HG03520 (cell line): ENCODE measurements around the gene TIMELESS.
"Not testable (repeated sequence)": the region's sequence is repeated elsewhere in the genome, so short reads cannot be mapped to it uniquely, and the experiment has no call there.

Source experiments
- ATAC-seq: cut with Tn5 transposase; IDR thresholded peaks from one replicate; pipeline ENCODE4 v1.9.1; 2021; ENCODE audit warnings: mild to moderate bottlenecking, moderate library complexity; ENCODE audit not compliant: unreplicated experiment

The TIMELESS gene

DNA sequence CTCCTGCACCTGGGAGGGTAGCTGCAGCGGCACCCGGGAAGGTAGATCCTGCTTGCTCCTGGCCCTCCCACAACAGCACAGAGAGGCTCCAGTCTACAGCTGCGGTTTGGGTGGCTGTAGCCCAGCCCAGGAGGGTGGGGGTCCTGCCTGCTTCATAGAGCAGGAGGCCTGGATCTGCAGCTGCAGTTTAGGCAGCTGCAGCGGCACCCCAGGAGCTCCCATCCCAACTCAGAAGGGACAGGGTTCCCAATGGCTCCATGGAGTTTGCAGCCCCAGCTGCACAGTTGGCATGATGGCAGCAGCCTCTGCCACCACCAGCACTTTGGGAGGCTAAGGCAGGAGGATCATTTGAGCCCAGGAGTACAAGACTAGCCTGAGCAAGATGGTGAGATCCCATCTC lies 38.5 kb downstream of the TIMELESS start:
- no peak for ATAC-seq

- no peak for ATAC-seq
Observed at GRCh38 chr12:56408799-56409417, 40.3 kb downstream of the TIMELESS start.

DNA sequence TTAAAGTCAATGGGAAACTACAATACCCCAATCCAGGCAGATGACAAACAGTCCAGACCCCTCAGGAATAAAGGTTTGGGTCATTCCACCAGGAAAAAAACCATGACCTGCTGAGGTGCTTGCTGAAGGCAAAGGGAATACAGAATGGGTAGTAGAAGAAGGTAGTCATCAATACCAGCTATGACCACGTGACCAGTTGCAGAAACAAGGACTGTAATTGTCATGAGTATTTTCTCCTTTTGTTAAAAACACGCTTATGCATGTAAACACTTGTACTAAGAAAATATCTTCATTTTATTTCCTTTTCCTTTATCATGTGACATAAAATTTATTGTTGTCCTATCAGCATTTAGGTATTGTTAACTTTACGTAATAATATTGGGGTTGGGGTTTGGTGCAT lies 45.0 kb downstream of the TIMELESS start:
- ATAC-seq = not testable (repeated sequence)

GRCh38 chr12:56401612-56402011 lies 47.6 kb downstream of the TIMELESS start:
- not testable (repeated sequence) for ATAC-seq

DNA sequence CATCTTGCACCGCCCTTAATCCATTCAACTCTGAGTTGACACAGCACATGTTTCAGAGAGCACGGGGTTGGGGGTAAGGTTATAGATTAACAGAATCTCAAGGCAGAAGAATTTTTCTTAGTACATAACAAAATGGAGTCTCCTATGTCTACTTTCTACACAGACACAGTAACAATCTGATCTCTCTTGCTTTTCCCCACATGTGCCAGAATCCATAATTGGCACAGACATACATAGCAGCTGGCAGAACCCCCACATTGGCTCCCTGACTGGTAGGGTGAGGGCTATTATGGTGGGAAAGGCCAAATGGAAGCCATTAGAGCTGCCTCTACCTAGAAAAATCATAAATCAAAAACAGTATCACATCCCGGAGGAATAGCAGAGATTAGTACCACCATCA lies 48.1 kb downstream of the TIMELESS start:
- not testable (repeated sequence) for ATAC-seq

DNA sequence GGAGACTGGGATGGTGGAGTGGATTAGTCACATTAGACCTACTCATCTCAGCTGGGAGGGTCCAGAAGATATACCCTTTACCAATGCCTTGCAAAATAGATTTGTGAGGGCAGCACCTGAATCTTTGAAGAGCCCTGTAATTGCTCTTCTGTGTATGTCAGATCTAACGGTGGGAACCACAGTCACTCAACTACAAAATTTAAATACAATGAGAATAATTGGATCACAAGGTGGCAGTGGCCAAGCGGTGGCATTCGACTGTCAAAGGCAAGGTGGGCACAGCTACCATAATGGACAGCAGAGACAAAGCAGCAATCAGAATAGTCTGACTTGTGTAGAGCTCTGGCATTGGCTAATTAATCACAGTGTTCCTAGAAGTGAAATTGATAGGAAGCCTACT lies 49.8 kb downstream of the TIMELESS start:
- ATAC-seq = not testable (repeated sequence)

- ATAC-seq = no peak
Observed at GRCh38 chr12:56398324-56398723, 50.9 kb downstream of the TIMELESS start.

DNA sequence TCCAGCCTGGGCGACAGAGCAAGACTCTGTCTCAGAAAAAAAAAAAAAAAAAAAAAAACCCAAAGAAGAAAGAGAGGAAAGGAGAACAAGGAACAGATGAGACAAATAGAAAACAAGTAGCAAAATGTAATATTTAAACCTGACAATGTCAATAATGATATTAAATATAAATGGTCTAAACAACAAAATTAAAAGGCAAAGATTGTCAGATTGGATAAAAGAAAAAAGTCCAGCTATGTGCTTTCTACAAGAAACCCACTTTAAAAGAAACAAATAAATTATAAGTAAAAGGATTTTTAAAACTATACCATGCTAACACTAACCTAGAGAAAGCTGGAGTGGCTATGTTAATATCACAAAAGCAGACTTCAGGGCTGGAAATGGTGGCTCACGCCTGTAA lies 56.9 kb downstream of the TIMELESS start:
- no peak for ATAC-seq

DNA sequence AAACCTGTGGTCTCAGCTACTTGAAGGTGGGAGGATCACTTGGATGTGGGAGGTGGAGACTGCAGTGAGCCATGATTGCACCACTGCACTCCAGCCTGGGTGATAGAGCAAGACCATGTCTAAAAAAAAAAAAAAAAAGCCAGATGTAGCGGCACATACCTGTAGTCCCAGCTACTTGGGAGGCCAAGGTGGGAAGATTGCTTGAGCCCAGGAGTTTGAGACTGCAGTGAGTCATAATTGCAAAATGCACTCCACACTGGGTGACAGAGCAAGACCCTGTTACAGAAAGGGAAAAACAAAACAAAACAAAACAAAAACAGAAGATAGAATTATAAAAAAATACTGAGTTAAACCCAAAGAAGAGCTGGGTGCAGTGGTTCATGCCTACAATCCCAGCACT lies 57.5 kb downstream of the TIMELESS start:
- ATAC-seq = no peak

- no peak for ATAC-seq
Observed at GRCh38 chr12:56389412-56389811, 59.8 kb downstream of the TIMELESS start.

DNA sequence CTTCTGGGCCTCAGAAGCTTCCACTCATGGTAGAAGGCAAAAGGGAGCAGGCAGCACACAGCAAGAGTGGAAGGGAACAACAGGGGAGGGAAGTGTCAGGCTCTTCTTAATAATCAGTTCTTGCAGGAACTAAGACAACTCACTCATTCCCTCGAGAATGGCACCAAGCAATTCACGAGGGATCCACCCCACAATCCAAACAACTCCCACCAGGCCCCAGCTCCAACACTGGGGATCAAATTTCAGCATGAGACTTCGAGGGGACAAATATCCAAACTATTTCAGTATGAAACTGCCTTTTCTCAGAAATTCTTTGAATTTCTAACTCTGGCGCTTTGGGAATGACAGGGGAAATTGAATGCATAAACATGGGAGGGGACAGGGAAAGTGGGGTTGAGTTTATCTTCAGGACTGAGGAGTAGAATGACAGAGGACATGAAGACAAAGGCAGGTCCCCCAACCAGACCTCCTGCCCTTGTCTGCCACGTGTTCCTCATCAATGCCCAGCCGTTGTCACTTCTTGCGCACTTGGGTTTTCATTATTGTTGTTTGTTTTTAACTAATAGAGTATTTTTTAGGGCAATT lies 62.0 kb downstream of the TIMELESS start:
- ATAC-seq = no peak

DNA sequence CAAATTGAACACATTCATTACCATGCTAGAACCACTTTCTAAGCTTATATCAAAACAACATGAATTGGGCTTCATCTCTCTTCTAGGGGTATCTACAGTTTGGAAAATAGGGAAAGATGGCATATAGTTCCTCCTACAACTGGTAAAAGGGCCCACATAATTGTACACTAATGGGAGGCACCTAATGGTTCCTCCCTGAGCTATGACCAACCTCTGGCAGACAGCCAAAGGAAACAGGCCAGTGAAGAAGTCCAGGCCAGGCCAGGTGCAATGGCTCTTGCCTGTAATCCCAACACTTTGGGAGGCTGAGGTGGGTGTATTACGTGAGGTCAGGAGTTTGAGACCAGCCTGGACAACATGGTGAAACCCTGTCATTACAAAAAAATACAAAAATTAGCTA lies 63.4 kb downstream of the TIMELESS start:
- ATAC-seq = no peak

DNA sequence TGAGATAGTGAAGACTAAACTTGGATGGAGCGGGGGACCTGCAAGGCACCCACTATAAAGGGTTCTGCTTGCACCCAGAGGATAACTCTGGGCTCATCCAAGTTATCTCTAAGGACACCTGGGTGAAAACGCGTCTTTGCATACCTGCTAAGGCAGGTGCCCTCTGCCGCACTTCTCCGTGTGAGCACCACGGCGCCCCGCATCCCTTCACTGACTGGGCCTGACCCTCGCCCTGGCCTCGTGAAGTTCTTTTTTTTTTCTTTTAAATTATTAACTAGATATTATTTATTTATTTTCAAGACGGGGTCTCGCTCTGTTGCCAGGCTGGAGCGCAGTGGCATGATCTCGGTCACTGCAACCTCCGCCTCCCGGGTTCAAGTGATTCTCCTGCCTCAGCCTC lies 66.6 kb downstream of the TIMELESS start:
- ATAC-seq = no peak

- no peak for ATAC-seq
Observed at GRCh38 chr12:56377989-56378316, 71.3 kb downstream of the TIMELESS start.

DNA sequence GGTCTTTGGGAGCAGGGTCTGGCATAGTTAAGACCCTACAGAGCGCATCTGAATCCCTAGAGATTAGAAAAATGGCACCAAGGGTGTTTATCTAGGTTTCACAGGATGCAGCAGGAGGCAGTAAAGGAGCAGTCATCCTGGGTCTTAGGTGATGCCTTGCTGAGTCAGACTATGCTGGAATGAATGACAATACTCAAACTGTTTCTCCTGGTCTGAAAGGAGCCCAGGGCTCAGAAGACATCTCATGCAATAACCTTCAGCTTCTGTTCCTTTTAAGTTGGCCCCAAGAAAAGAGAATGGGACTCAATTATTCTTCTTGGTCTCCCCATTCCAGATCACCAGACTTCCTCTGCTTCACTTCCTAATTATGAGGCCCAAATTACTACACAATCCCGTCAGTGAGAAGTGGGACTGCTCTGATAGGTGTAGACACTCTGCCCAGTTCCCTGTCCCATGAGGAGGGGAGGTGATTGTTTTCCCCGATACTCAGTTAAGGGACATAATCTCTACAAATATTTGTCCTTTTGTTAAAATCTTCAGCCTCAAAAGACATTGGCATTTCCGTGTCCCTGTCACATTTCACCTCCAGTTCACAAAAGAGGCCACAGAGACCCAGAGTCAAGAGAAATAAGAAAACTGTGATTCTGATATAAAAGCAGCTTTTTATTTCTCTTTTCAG lies 71.8 kb downstream of the TIMELESS start:
- ATAC-seq = no peak

DNA sequence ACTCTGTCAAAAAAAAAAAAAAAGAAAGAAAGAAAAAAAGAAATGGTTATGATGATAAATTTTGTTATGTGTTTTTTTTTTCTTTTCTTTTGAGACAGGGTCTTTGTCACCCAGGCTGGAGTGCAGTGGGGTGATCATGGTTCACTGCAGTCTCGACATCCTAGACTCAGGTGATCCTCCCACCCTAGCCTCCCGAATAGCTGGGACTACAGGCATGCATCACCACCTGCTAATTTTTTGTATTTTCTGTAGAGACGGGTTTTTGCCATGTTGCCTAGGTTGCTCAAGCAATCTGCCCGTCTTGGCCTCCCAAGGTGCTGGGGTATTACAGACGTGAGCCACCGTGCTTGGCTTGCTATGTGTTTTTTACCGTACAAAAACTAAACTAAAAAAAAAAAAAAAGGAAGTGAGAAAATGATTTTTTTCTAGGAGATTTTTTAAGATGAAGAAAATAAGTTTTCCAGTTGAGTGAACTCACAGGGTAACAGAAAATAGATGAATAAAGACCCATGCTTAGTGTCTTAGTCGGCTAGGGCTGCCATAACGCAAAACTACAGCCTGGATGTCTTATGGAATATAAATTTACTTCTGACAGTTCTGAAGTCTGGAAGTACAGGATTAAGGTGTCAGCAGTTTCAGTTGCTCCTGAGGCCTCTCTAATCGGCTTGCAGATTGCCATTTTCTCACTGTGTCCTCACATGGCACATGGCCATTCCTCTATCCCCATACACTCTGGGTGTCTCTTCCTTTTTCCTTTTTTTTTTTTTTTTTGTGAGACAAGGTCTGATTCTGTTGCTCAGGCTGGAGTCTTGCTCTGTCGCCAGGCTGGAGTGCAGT lies 73.4 kb downstream of the TIMELESS start:
- peak; percentile 46 for ATAC-seq

- ATAC-seq = no peak
Observed at GRCh38 chr12:56374726-56375597, 74.3 kb downstream of the TIMELESS start.

DNA sequence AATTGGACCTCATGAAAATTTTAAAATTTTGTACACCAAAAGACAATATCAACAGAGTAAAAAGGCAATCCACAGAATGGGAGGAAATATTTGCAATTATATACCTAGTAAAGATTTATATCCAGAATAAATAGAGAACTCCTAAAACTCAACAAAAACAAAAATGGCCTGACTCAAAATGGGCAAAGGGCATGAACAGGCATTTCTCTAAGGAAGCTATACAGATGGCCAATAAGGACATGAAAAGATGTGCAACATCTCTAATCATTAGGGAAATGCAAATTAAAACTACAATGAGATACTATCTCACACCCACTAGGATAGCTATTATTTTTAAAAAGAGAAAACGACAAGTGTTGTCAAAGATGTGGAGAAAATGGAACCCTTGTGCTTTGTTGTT lies 75.7 kb downstream of the TIMELESS start:
- ATAC-seq = no peak

DNA sequence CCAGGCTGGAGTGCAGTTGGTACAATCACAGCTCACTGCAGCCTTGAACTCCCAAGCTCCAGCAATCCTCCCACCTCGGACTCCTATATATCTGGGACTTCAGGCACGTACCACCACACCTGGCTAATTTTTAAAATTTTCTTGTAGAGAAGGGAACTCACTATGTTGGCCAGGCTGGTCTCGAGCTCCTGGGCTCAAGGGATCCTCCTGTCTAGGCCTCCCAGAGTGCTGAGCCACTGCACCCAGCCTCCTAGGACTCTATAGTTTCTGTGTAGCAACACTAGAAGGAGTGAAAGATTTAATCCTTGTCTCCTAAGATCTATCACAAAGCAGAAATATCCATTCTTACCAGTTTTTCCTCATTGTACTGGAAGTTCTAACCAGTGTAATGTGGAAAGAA lies 82.3 kb downstream of the TIMELESS start:
- ATAC-seq = no peak
